ENCODE measurements around the gene ZNF677.
"Not testable (repeated sequence)": the region's sequence is repeated elsewhere in the genome, so short reads cannot be mapped to it uniquely, and the experiment has no call there.

ZNF677 gene

DNA sequence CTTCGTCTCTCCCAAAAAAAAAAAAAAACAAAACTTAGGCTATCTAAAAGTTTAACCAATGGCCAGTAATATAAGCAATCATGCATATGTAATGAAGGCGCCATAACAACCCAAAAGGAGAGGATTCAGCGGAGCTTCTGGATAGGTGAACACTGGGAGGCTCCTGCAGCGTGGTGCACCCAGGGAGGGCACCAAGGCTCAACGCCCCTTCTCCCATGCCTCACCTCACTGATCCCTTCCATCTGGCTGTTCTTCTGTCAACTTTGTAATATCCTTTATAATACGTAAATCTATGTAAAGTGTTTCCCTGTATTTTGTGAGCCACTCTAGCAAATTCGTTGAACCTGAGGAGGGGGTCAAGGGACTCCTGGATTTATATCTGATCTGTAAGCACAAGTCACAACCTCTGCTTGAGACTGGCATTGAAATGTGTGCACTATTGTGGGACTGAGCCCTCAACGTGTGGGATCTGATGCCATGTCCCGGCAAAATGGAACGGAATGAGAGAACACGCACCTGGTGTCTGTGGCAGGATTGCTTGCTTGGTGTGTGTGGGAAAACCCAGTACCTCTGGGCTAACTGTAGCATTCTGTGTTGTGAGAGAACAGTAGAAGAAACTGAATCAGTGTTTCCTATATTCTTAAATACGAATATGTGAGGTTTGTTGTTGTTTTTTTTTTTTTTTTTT lies 61.0 kb downstream of the ZNF677 start:
- TF ChIP-seq, protein P1, sequence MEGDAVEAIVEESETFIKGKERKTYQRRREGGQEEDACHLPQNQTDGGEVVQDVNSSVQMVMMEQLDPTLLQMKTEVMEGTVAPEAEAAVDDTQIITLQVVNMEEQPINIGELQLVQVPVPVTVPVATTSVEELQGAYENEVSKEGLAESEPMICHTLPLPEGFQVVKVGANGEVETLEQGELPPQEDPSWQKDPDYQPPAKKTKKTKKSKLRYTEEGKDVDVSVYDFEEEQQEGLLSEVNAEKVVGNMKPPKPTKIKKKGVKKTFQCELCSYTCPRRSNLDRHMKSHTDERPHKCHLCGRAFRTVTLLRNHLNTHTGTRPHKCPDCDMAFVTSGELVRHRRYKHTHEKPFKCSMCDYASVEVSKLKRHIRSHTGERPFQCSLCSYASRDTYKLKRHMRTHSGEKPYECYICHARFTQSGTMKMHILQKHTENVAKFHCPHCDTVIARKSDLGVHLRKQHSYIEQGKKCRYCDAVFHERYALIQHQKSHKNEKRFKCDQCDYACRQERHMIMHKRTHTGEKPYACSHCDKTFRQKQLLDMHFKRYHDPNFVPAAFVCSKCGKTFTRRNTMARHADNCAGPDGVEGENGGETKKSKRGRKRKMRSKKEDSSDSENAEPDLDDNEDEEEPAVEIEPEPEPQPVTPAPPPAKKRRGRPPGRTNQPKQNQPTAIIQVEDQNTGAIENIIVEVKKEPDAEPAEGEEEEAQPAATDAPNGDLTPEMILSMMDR (IDR thresholded peaks at IDR 0.05) = no peak
- no peak for TF ChIP-seq ZFX (IDR thresholded peaks at IDR 0.05; ENCODE audit: borderline replicate concordance)
- H3K27ac ChIP-seq = peak overlapping the region; percentile 63; the same call in 1 of the 2 replicates

DNA sequence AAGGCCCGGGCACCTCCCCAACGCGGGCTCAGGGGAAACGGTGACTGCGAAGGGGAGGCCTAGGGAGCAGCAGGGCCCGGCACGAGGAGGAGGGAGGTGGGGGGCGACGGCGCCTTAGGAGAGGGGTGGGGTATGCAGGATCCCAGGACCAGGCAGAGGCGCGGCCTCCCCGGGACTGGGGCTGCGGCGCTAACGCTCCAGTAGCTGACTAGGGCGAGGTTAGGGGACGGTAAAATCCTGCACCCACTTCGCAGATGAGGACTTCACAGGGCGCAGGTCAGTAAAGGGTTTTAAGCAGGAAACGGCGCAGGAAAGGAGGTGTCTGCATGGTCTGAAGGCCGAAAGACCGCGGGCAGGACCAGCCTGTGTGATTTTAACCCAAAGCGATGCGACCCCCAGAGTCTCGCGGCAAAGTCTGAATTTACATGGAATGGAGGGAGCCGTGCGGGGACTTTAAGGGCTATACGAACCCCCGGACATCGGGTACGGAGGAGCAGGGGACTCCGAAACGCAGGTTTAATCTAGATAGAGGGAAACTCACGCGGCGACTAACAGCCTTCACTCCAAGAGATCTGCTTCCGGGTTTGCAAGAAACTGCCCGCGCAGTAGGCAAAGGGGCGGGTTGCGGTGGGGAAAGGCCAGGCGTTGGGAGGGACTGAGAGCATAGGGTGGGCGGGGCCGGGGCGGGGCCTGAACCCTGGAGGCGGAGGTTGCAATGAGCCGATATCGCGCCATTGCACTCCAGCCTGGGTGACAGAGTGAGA lies 61.7 kb downstream of the ZNF677 start, which contains the start of gene ZNF665:
Gene ZNF665 (minus strand): TSS at position 588 of the 764 bp plus-strand sequence. CDS start 10,460 bp downstream, outside the sequence.
- H3K27ac ChIP-seq = peak within 1 kb of the TSS; percentile 63
- TF ChIP-seq, protein P1 (IDR thresholded peaks at IDR 0.05) = no peak
- TF ChIP-seq ZFX (IDR thresholded peaks at IDR 0.05; ENCODE audit: borderline replicate concordance) = no peak

DNA sequence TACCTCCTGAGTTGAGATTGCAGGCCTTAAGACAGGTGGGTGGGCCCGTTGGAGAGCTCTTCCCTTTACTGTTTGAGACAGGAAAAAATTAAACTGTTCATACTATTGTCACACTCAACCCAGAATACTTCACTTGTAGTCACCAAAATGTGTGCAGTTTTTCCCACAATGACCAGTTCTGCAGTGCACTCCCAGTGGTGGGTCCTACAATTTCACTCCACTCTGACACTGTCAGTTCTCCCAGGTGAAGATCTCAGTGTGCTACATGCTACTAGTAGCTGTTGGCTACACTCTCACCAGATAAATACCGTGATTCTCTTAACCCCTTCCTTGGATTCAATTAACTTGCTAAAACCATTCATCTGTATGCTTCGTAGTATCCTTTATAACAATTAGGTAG lies 64.4 kb downstream of the ZNF677 start:
- no peak overlapping the region for H3K27ac ChIP-seq
- no peak for TF ChIP-seq ZFX (IDR thresholded peaks at IDR 0.05; ENCODE audit: borderline replicate concordance)
- TF ChIP-seq, protein P1 (IDR thresholded peaks at IDR 0.05) = no peak

DNA sequence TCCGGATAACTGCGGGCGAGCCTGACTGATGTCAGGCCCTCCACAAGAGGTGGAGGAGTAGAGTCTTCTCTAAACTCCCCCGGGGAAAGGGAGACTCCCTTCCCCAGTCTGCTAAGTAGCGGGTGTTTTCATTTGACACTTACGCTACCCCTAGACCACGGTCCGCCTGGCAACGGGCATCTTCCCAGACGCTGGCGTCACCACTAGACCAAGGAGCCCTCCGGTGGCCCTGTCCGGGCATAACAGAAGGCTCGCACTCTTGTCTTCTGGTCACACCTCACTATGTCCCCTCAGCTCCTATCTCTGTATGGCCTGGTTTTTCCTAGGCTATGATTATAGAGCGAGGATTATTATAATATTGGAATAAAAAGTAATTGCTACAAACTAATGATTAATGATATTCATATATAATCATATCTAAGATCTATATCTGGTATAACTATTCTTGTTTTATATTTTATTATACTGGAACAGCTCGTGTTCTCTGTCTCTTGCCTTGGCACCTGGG lies 64.9 kb downstream of the ZNF677 start:
- not testable (repeated sequence) for H3K27ac ChIP-seq
